ENCODE measurements around the gene CNNM4.

The CNNM4 gene

DNA sequence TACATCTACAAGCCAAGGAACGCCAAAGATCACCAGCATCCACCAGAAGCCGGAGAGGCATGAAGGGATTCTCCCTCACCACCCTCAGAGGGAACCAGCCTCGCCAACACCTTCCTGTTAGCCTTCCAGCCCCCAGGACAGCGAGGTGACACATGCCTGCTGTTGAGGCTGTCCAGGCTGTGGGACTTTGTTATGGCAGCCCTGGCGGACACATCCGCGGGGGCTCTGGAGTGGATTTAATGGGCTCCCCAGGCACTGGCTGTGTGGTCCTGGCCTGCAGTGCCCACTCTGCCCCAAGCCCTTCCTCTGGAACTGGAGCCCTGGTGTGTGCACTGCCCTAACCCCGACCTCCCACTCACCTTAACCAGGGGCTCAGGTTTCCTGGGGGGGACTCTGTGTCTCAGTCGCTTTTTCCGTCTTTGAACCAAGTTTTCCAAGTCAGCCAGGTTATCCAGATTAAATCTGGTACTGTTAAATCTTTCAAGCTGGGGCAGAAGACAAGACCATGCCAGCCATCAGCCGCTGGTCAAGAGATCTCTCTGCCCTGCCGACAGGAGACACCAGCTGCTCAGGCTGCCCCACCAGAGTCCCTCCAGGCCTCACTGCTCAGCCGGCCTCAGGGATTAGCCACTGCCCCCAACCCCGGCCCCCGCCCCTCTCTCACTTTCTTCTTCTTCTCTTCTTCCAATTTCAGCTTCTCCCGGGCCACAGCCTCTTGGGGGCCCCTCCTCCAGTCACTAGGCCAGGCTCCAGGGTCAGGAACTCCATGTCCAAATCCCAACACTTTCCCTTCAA is 81.2 kb downstream of the CNNM4 start:
- Histone ChIP-seq H3K27ac (no peak overlapping the region), H3K4me3 (no peak overlapping the region)
- TF ChIP-seq CTCF (IDR thresholded peaks at IDR 0.05) = no peak
- no peak for DNase-seq (ENCODE audit: low spot score)

- DNase-seq (ENCODE audit: low spot score) = no peak
- no peak for TF ChIP-seq CTCF (IDR thresholded peaks at IDR 0.05)
- no peak overlapping the region for H3K4me3 ChIP-seq
- no peak overlapping the region for H3K27ac ChIP-seq
These were observed 81.9 kb downstream of the CNNM4 start for GRCh38 chr2:96842600-96842999.

- peak; percentile 58 for DNase-seq (ENCODE audit: low spot score)
- no peak for TF ChIP-seq CTCF (IDR thresholded peaks at IDR 0.05)
- Histone ChIP-seq H3K27ac (no peak within 1 kb of the TSS), H3K4me3 (no peak within 1 kb of the TSS)
These were observed 83.0 kb downstream of the CNNM4 start, which contains the start of gene ANKRD23 for GRCh38 chr2:96843538-96844268. Gene ANKRD23, minus strand, starts transcription at chr2:96844021. Its CDS starts 29 bp downstream, at chr2:96843992.

GRCh38 chr2:96844405-96844808 is 83.7 kb downstream of the CNNM4 start:
- no peak for TF ChIP-seq CTCF (IDR thresholded peaks at IDR 0.05)
- Histone ChIP-seq H3K4me3 (no peak overlapping the region), H3K27ac (no peak overlapping the region)
- peak; percentile 45 for DNase-seq (ENCODE audit: low spot score)

DNA sequence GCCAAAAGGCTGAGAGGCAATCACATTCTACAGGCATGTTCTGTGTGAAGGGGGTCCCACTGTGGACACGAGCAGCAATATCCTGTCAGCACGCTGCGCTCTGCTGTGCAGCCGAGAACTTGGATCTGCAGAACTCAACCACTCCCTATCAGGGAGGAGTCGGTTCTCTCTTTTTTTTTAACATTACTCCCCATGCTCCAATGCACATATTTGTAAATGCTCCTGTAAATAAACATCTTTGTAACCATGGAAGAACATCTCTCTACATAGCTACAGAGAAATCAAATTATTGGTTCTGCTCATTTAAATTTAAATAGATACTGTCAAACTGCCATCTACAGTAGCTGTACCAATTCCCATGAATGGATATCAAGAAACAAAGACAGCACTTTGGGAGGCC is 86.1 kb downstream of the CNNM4 start:
- no peak overlapping the region for H3K4me3 ChIP-seq
- H3K27ac ChIP-seq = no peak overlapping the region
- DNase-seq (ENCODE audit: low spot score) = no peak
- no peak for TF ChIP-seq CTCF (IDR thresholded peaks at IDR 0.05)

DNA sequence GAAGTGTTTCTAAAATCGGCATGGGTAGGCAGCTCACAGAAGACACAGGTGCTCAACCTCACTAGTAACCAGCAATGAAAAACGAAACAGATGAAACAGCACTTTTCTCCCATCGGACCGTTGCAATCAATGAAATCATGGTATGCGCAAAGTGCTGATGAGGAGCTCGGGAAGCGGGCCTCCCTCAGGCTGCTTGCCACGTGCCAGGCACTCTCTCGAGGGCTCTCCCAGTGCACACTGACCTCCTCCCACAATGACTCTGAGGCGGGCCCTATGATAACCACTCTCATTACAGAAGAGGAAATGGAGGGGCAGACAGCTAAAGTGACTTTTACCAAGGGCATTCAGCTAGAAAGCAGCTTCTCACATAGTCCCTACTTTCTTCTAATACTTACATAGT is 86.9 kb downstream of the CNNM4 start:
- TF ChIP-seq CTCF (IDR thresholded peaks at IDR 0.05) = no peak
- Histone ChIP-seq H3K4me3 (no peak overlapping the region), H3K27ac (no peak overlapping the region)
- no peak for DNase-seq (ENCODE audit: low spot score)
